ENCODE results near the gene WDFY2.
"Not testable (repeated sequence)": the region's sequence is repeated elsewhere in the genome, so short reads cannot be mapped to it uniquely, and the experiment has no call there.

WDFY2 gene

GRCh38 chr13:51626749-51627148 lies 42.5 kb downstream of the WDFY2 start:
- Mint-ChIP-seq H3K4me1 (ENCODE audit: low read depth) (peaks cover 54% of the 10 kb centered on the region), H3K27ac (no peak overlapping the region), H3K36me3 (ENCODE audit: low read depth) (no peaks in the 10 kb centered on the region), H3K27me3 (no peaks in the 10 kb centered on the region), H3K4me3 (no peak overlapping the region), H3K9me3 (no peaks in the 10 kb centered on the region)
- DNase-seq: no peak

- no peaks in the 10 kb centered on the region for H3K27me3 Mint-ChIP-seq
- H3K9me3 Mint-ChIP-seq: no peaks in the 10 kb centered on the region
- peaks cover 56% of the 10 kb centered on the region for H3K4me1 Mint-ChIP-seq (ENCODE audit: low read depth)
- H3K4me3 Mint-ChIP-seq: no peak overlapping the region
- H3K36me3 Mint-ChIP-seq (ENCODE audit: low read depth): no peaks in the 10 kb centered on the region
- no peak for DNase-seq
- H3K27ac Mint-ChIP-seq: no peak overlapping the region
Observed at GRCh38 chr13:51628059-51628852, 44.0 kb downstream of the WDFY2 start.

- Mint-ChIP-seq H3K27ac (peak overlapping the region; percentile 18), H3K4me1 (ENCODE audit: low read depth) (peaks cover 45% of the 10 kb centered on the region), H3K4me3 (no peak overlapping the region), H3K9me3 (no peaks in the 10 kb centered on the region), H3K27me3 (no peaks in the 10 kb centered on the region), H3K36me3 (ENCODE audit: low read depth) (no peaks in the 10 kb centered on the region)
- no peak for DNase-seq
Observed at GRCh38 chr13:51629491-51630287, 45.4 kb downstream of the WDFY2 start.

- H3K4me3 Mint-ChIP-seq: no peak overlapping the region
- DNase-seq: no peak
- no peaks in the 10 kb centered on the region for H3K36me3 Mint-ChIP-seq (ENCODE audit: low read depth)
- H3K9me3 Mint-ChIP-seq: no peaks in the 10 kb centered on the region
- peaks cover 46% of the 10 kb centered on the region for H3K4me1 Mint-ChIP-seq (ENCODE audit: low read depth)
- no peak overlapping the region for H3K27ac Mint-ChIP-seq
- no peaks in the 10 kb centered on the region for H3K27me3 Mint-ChIP-seq
Observed at GRCh38 chr13:51630288-51630615, 46.0 kb downstream of the WDFY2 start.

- H3K9me3 Mint-ChIP-seq: no peaks in the 10 kb centered on the region
- H3K4me1 Mint-ChIP-seq (ENCODE audit: low read depth): peaks cover 59% of the 10 kb centered on the region
- DNase-seq: no peak
- H3K4me3 Mint-ChIP-seq: no peak overlapping the region
- no peaks in the 10 kb centered on the region for H3K27me3 Mint-ChIP-seq
- H3K36me3 Mint-ChIP-seq (ENCODE audit: low read depth): no peaks in the 10 kb centered on the region
- no peak overlapping the region for H3K27ac Mint-ChIP-seq
Observed at GRCh38 chr13:51632591-51633362, 48.5 kb downstream of the WDFY2 start.

- H3K36me3 Mint-ChIP-seq (ENCODE audit: low read depth): no peaks in the 10 kb centered on the region
- H3K9me3 Mint-ChIP-seq: no peaks in the 10 kb centered on the region
- peak overlapping the region; percentile 83 for H3K27ac Mint-ChIP-seq
- peaks cover 49% of the 10 kb centered on the region for H3K4me1 Mint-ChIP-seq (ENCODE audit: low read depth)
- no peaks in the 10 kb centered on the region for H3K27me3 Mint-ChIP-seq
- H3K4me3 Mint-ChIP-seq: peak overlapping the region; percentile 51
- no peak for DNase-seq
Observed at GRCh38 chr13:51635137-51635878, 51.0 kb downstream of the WDFY2 start.

- no peak for DNase-seq
- Mint-ChIP-seq H3K4me3 (no peak overlapping the region), H3K27ac (no peak overlapping the region), H3K27me3 (no peaks in the 10 kb centered on the region), H3K9me3 (no peaks in the 10 kb centered on the region), H3K4me1 (ENCODE audit: low read depth) (peaks cover 44% of the 10 kb centered on the region), H3K36me3 (ENCODE audit: low read depth) (no peaks in the 10 kb centered on the region)
Observed at GRCh38 chr13:51636349-51636890, 52.2 kb downstream of the WDFY2 start.

- Mint-ChIP-seq H3K36me3 (ENCODE audit: low read depth) (peaks cover 3% of the 10 kb centered on the region), H3K4me3 (no peak overlapping the region), H3K4me1 (ENCODE audit: low read depth) (peaks cover 37% of the 10 kb centered on the region)
Observed at GRCh38 chr13:51637852-51638215, 53.6 kb downstream of the WDFY2 start.

GRCh38 chr13:51638216-51638871 lies 54.1 kb downstream of the WDFY2 start:
- H3K4me3 Mint-ChIP-seq: no peak overlapping the region
- no peaks in the 10 kb centered on the region for H3K27me3 Mint-ChIP-seq
- H3K36me3 Mint-ChIP-seq (ENCODE audit: low read depth): peaks cover 3% of the 10 kb centered on the region
- peaks cover 38% of the 10 kb centered on the region for H3K4me1 Mint-ChIP-seq (ENCODE audit: low read depth)
- DNase-seq: no peak
- H3K9me3 Mint-ChIP-seq: no peaks in the 10 kb centered on the region
- H3K27ac Mint-ChIP-seq: no peak overlapping the region

More at GRCh38 chr13:51637852-51638215, 53.6 kb downstream of the WDFY2 start:
- Mint-ChIP-seq H3K9me3 (no peaks in the 10 kb centered on the region), H3K27ac (no peak overlapping the region), H3K27me3 (no peaks in the 10 kb centered on the region)
- DNase-seq: no peak

- H3K36me3 Mint-ChIP-seq (ENCODE audit: low read depth): peaks cover 3% of the 10 kb centered on the region
- no peaks in the 10 kb centered on the region for H3K27me3 Mint-ChIP-seq
- H3K4me1 Mint-ChIP-seq (ENCODE audit: low read depth): peaks cover 46% of the 10 kb centered on the region
- no peak for DNase-seq
- no peak overlapping the region for H3K27ac Mint-ChIP-seq
- H3K9me3 Mint-ChIP-seq: no peaks in the 10 kb centered on the region
- H3K4me3 Mint-ChIP-seq: no peak overlapping the region
Observed at GRCh38 chr13:51639171-51639570, 54.9 kb downstream of the WDFY2 start.

GRCh38 chr13:51640696-51641095 lies 56.4 kb downstream of the WDFY2 start:
- not testable (repeated sequence) for H3K4me3 Mint-ChIP-seq; H3K27ac Mint-ChIP-seq; H3K36me3 Mint-ChIP-seq (ENCODE audit: low read depth); H3K9me3 Mint-ChIP-seq; DNase-seq; H3K27me3 Mint-ChIP-seq
- peaks cover 50% of the 10 kb centered on the region for H3K4me1 Mint-ChIP-seq (ENCODE audit: low read depth)

- peaks cover 53% of the 10 kb centered on the region for H3K4me1 Mint-ChIP-seq (ENCODE audit: low read depth)
- H3K27me3 Mint-ChIP-seq: no peaks in the 10 kb centered on the region
- H3K27ac Mint-ChIP-seq: peak overlapping the region; percentile 75
- no peak overlapping the region for H3K4me3 Mint-ChIP-seq
- H3K9me3 Mint-ChIP-seq: no peaks in the 10 kb centered on the region
- no peak for DNase-seq
- H3K36me3 Mint-ChIP-seq (ENCODE audit: low read depth): peaks cover 3% of the 10 kb centered on the region
Observed at GRCh38 chr13:51643105-51643881, 59.0 kb downstream of the WDFY2 start.

GRCh38 chr13:51643882-51644281 lies 59.6 kb downstream of the WDFY2 start:
- H3K9me3 Mint-ChIP-seq: no peaks in the 10 kb centered on the region
- peaks cover 3% of the 10 kb centered on the region for H3K36me3 Mint-ChIP-seq (ENCODE audit: low read depth)
- no peaks in the 10 kb centered on the region for H3K27me3 Mint-ChIP-seq
- H3K27ac Mint-ChIP-seq: peak overlapping the region; percentile 80
- peak overlapping the region; percentile 8 for H3K4me3 Mint-ChIP-seq
- DNase-seq: no peak
- H3K4me1 Mint-ChIP-seq (ENCODE audit: low read depth): peaks cover 53% of the 10 kb centered on the region

All from activated T-cell treated with anti-CD3 and anti-CD28 coated beads, Interleukin-2, amount 50 U/mL, for 24 hours (primary cell).